ENCODE data around the gene RABAC1.
"Not testable (repeated sequence)": the region's sequence is repeated elsewhere in the genome, so short reads cannot be mapped to it uniquely, and the experiment has no call there.

Gene RABAC1

GRCh38 chr19:41917676-41918075 lies 41.4 kb downstream of the RABAC1 start:
- DNase-seq (ENCODE audit: low read depth in 1 of 2, low spot score in 1 of 2): no peak

- no peak for DNase-seq (ENCODE audit: low read depth in 1 of 2, low spot score in 1 of 2)
Measured at GRCh38 chr19:41915776-41916414, 43.2 kb downstream of the RABAC1 start.

GRCh38 chr19:41915021-41915775 lies 43.9 kb downstream of the RABAC1 start:
- no peak for DNase-seq (ENCODE audit: low read depth in 1 of 2, low spot score in 1 of 2)

- not testable (repeated sequence) for DNase-seq (ENCODE audit: low read depth in 1 of 2, low spot score in 1 of 2)
Measured at GRCh38 chr19:41914424-41914834, 44.7 kb downstream of the RABAC1 start.

- no peak for DNase-seq (ENCODE audit: low read depth in 1 of 2, low spot score in 1 of 2)
Measured at GRCh38 chr19:41913538-41914423, 45.3 kb downstream of the RABAC1 start.

GRCh38 chr19:41912899-41913537 lies 46.1 kb downstream of the RABAC1 start:
- no peak for DNase-seq (ENCODE audit: low read depth in 1 of 2, low spot score in 1 of 2)

GRCh38 chr19:41911889-41912731 lies 47.0 kb downstream of the RABAC1 start:
- DNase-seq (ENCODE audit: low read depth in 1 of 2, low spot score in 1 of 2): no peak

GRCh38 chr19:41910992-41911888 lies 47.9 kb downstream of the RABAC1 start:
- DNase-seq (ENCODE audit: low read depth in 1 of 2, low spot score in 1 of 2): no peak

- no peak for DNase-seq (ENCODE audit: low read depth in 1 of 2, low spot score in 1 of 2)
Measured at GRCh38 chr19:41910240-41910991, 48.7 kb downstream of the RABAC1 start.

- DNase-seq (ENCODE audit: low read depth in 1 of 2, low spot score in 1 of 2): no peak
Measured at GRCh38 chr19:41909706-41910105, 49.4 kb downstream of the RABAC1 start.

GRCh38 chr19:41908724-41909464 lies 50.2 kb downstream of the RABAC1 start:
- no peak for DNase-seq (ENCODE audit: low read depth in 1 of 2, low spot score in 1 of 2)

- no peak for DNase-seq (ENCODE audit: low read depth in 1 of 2, low spot score in 1 of 2)
Measured at GRCh38 chr19:41907994-41908615, 51.0 kb downstream of the RABAC1 start.

- no peak for DNase-seq (ENCODE audit: low read depth in 1 of 2, low spot score in 1 of 2)
Measured at GRCh38 chr19:41906916-41907680, 52.0 kb downstream of the RABAC1 start.
